ENCODE data around the gene BCAS1.

GRCh38 chr20:53939572-53940359 is 130.6 kb downstream of the BCAS1 start:
- TF ChIP-seq TOX (CRISPR knock-in tag; IDR thresholded peaks at IDR 0.05; ENCODE audit: borderline replicate concordance) (no peak), ESRRG (CRISPR knock-in tag; IDR thresholded peaks at IDR 0.05) (no peak), ZFP3 (CRISPR knock-in tag; IDR thresholded peaks at IDR 0.05) (no peak), ZFP30 (CRISPR knock-in tag; IDR thresholded peaks at IDR 0.05) (no peak), SNAI2 (CRISPR knock-in tag; IDR thresholded peaks at IDR 0.05) (no peak), PATZ1 (CRISPR knock-in tag; IDR thresholded peaks at IDR 0.05; ENCODE audit: borderline replicate concordance) (no peak), ARNTL (CRISPR knock-in tag; IDR thresholded peaks at IDR 0.05; ENCODE audit: borderline replicate concordance, low read depth) (no peak)
